Measurements from ENCODE around the gene C2orf92. TPM values are rescaled to one million over a fixed set of nuclear protein-coding genes. Genes with fewer than 3 reads are reported as not detected.
"Not testable (repeated sequence)": the region's sequence is repeated elsewhere in the genome, so short reads cannot be mapped to it uniquely, and the experiment has no call there.

C2orf92 gene
- total RNA-seq, 1 experiment from 2014 or later: 6.0 TPM

DNA sequence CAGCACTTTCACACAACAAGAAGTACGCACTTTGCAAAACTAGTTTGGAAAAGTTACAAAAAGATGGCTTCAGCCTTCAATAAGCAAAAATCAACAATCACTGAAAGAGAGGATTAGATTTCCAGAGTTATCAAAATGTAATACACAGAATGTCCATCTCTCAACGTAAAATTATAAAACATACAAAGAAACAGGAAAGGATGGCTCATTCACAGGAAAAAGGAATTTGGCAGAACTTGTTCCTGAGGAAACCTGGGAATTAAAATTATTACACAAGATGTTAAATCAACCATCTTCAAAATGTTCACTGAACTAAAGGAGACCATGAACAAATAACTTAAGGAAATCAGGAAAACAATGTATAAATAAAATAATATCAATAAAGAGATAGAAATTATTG, 8.0 kb downstream of the C2orf92 start:
- no peaks in the 10 kb centered on the region for H3K36me3 ChIP-seq (ENCODE audit: control insufficient read depth, insufficient read depth, low read length)
- CTCF ChIA-PET: no interaction called here
- intact Hi-C loops (cut with micrococcal nuclease; ENCODE audit: unreplicated experiment): no loop called here

DNA sequence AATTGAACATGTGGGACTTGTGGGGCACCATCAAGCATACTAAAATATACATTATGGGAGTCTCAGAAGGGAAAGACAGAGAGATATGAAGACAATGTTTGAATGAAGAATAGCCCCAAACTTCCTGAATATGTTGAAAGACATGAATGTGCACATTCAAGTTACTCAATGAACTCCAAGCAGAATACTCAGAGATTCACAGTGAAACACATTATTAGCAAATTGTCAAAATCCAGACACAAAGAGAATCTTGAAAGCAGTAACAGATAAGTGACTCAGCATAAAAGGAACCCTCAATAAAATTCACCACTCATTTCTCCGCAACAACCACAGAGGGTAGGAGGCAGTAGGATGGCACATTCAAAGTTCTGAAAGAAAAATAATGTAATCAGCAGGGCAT, 8.8 kb downstream of the C2orf92 start:
- in situ Hi-C loops (cut with HindIII; ENCODE audit: low pct_unique_long_range_greater_than_20kb, low sequenced_read_pairs): no loop called here

More for the DNA sequence above, 8.0 kb downstream of the C2orf92 start:
- DNase-seq (ENCODE audit: low read depth, low spot score) (no peak), ATAC-seq (no peak)
- no TSS peak for BruUV-seq (replicated peaks)
- in situ Hi-C loops (cut with HindIII; ENCODE audit: low pct_unique_long_range_greater_than_20kb, low sequenced_read_pairs): no loop called here
- no peaks in the 10 kb centered on the region for H3K27me3 ChIP-seq (ENCODE audit: control insufficient read depth, insufficient read depth, low read length)
- H3K27ac ChIP-seq (ENCODE audit: low read length): no peak overlapping the region
- no peaks in the 10 kb centered on the region for H3K9me3 ChIP-seq (ENCODE audit: control insufficient read depth, insufficient read depth, low read depth, low read length)
- no peaks in the 10 kb centered on the region for H3K4me1 ChIP-seq (ENCODE audit: control insufficient read depth, insufficient read depth, low read length)
- TF ChIP-seq SIN3A (IDR thresholded peaks at IDR 0.05; ENCODE audit: borderline replicate concordance, insufficient read depth, low read depth, low read length) (no peak), TCF7L2 (IDR thresholded peaks at IDR 0.05; ENCODE audit: low read depth, low read length) (no peak), POLR2AphosphoS5 (IDR thresholded peaks at IDR 0.05; ENCODE audit: low read depth, low read length) (no peak)
- TF ChIP-seq, protein P1, sequence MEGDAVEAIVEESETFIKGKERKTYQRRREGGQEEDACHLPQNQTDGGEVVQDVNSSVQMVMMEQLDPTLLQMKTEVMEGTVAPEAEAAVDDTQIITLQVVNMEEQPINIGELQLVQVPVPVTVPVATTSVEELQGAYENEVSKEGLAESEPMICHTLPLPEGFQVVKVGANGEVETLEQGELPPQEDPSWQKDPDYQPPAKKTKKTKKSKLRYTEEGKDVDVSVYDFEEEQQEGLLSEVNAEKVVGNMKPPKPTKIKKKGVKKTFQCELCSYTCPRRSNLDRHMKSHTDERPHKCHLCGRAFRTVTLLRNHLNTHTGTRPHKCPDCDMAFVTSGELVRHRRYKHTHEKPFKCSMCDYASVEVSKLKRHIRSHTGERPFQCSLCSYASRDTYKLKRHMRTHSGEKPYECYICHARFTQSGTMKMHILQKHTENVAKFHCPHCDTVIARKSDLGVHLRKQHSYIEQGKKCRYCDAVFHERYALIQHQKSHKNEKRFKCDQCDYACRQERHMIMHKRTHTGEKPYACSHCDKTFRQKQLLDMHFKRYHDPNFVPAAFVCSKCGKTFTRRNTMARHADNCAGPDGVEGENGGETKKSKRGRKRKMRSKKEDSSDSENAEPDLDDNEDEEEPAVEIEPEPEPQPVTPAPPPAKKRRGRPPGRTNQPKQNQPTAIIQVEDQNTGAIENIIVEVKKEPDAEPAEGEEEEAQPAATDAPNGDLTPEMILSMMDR (IDR thresholded peaks at IDR 0.05): no peak
- TF ChIP-seq, protein P2, sequence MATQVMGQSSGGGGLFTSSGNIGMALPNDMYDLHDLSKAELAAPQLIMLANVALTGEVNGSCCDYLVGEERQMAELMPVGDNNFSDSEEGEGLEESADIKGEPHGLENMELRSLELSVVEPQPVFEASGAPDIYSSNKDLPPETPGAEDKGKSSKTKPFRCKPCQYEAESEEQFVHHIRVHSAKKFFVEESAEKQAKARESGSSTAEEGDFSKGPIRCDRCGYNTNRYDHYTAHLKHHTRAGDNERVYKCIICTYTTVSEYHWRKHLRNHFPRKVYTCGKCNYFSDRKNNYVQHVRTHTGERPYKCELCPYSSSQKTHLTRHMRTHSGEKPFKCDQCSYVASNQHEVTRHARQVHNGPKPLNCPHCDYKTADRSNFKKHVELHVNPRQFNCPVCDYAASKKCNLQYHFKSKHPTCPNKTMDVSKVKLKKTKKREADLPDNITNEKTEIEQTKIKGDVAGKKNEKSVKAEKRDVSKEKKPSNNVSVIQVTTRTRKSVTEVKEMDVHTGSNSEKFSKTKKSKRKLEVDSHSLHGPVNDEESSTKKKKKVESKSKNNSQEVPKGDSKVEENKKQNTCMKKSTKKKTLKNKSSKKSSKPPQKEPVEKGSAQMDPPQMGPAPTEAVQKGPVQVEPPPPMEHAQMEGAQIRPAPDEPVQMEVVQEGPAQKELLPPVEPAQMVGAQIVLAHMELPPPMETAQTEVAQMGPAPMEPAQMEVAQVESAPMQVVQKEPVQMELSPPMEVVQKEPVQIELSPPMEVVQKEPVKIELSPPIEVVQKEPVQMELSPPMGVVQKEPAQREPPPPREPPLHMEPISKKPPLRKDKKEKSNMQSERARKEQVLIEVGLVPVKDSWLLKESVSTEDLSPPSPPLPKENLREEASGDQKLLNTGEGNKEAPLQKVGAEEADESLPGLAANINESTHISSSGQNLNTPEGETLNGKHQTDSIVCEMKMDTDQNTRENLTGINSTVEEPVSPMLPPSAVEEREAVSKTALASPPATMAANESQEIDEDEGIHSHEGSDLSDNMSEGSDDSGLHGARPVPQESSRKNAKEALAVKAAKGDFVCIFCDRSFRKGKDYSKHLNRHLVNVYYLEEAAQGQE (IDR thresholded peaks at IDR 0.05; ENCODE audit: insufficient read depth in 1 of 2, low read depth in 2 of 2, low read length in 1 of 2): no peak
- H3K4me3 ChIP-seq (ENCODE audit: low read depth in 2 of 2, low read length in 2 of 2): no peak overlapping the region
- POLR2A ChIA-PET: no interaction called here

DNA sequence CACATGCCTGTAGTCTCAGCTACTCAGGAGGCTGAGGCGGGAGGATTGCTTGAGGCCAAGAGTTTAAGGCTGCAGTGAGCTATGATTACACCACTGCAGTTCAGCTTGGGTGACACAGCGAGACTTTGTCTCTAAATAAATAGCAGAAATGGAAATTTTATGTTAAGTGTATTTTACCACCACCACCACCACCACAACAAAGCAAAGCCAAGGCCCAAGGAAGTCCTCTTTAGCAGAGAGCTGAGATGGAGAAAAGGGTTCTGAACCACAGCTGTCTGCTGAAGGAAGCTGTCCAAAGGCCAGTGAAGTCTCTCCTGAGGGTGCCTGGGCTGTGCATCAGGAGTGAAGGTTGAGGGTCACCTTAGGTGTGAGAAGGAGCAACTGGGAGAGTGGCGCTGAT, 17.7 kb downstream of the C2orf92 start:
- H3K4me3 ChIP-seq (ENCODE audit: low read depth in 2 of 2, low read length in 2 of 2); in situ Hi-C loops (cut with HindIII; ENCODE audit: low pct_unique_long_range_greater_than_20kb, low sequenced_read_pairs); CTCF ChIA-PET; H3K36me3 ChIP-seq (ENCODE audit: control insufficient read depth, insufficient read depth, low read length); POLR2A ChIA-PET; DNase-seq (ENCODE audit: low read depth, low spot score); H3K27me3 ChIP-seq (ENCODE audit: control insufficient read depth, insufficient read depth, low read length); H3K4me1 ChIP-seq (ENCODE audit: control insufficient read depth, insufficient read depth, low read length); BruUV-seq (replicated peaks); ATAC-seq; H3K9me3 ChIP-seq (ENCODE audit: control insufficient read depth, insufficient read depth, low read depth, low read length); intact Hi-C loops (cut with micrococcal nuclease; ENCODE audit: unreplicated experiment); H3K27ac ChIP-seq (ENCODE audit: low read length): not testable (repeated sequence)

More for the DNA sequence above, 8.8 kb downstream of the C2orf92 start:
- no peak overlapping the region for H3K27ac ChIP-seq (ENCODE audit: low read length)
- H3K36me3 ChIP-seq (ENCODE audit: control insufficient read depth, insufficient read depth, low read length): no peaks in the 10 kb centered on the region
- H3K27me3 ChIP-seq (ENCODE audit: control insufficient read depth, insufficient read depth, low read length): no peaks in the 10 kb centered on the region
- intact Hi-C loops (cut with micrococcal nuclease; ENCODE audit: unreplicated experiment): no loop called here
- ATAC-seq: no peak
- no peak for TF ChIP-seq SIN3A (IDR thresholded peaks at IDR 0.05; ENCODE audit: borderline replicate concordance, insufficient read depth, low read depth, low read length)
- TF ChIP-seq POLR2AphosphoS5 (IDR thresholded peaks at IDR 0.05; ENCODE audit: low read depth, low read length): no peak
- TF ChIP-seq, protein P2 (IDR thresholded peaks at IDR 0.05; ENCODE audit: insufficient read depth in 1 of 2, low read depth in 2 of 2, low read length in 1 of 2): no peak
- no peak for TF ChIP-seq TCF7L2 (IDR thresholded peaks at IDR 0.05; ENCODE audit: low read depth, low read length)
- TF ChIP-seq, protein P1 (IDR thresholded peaks at IDR 0.05): no peak
- H3K4me1 ChIP-seq (ENCODE audit: control insufficient read depth, insufficient read depth, low read length): no peaks in the 10 kb centered on the region
- no TSS peak for BruUV-seq (replicated peaks)
- POLR2A ChIA-PET: no interaction called here
- H3K4me3 ChIP-seq (ENCODE audit: low read depth in 2 of 2, low read length in 2 of 2): no peak overlapping the region
- no peak for DNase-seq (ENCODE audit: low read depth, low spot score)
- CTCF ChIA-PET: no interaction called here
- no peaks in the 10 kb centered on the region for H3K9me3 ChIP-seq (ENCODE audit: control insufficient read depth, insufficient read depth, low read depth, low read length)
